Spleen (tissue), 7 donors: ENCODE data around the gene WDR62.
"Not testable (repeated sequence)": the region's sequence is repeated elsewhere in the genome, so short reads cannot be mapped to it uniquely, and the experiment has no call there.

Experiments
- POLR2A ChIP-seq, 3 donors: fragments of 450-650 bp; IDR thresholded peaks; one replicate each; pipeline ENCODE4 v1.5.1; 2017; ENCODE audit warnings: antibody characterized with exemption in 3 of 3, mild to moderate bottlenecking in 1 of 3
- TF ChIP-seq, protein P1 (sequence below), 11 experiments: fragments of 200-600 bp in 7 of 11; fragments of 450-650 bp in 4 of 11; sonication (generic) in 4 of 11; IDR thresholded peaks in 8 of 11; conservative IDR thresholded peaks in 3 of 11; 1 replicate in 7 of 11; 2 replicates in 4 of 11; pipeline versions ENCODE4 v1.4.0 to v1.8.0; 2016 to 2021; ENCODE audit warnings: antibody characterized with exemption in 11 of 11, inconsistent platforms in 4 of 11, mild to moderate bottlenecking in 1 of 11
- donor health status: DM: no; HTN: no; CAD: no; lungs with moderate emphysema.
- donor health status: DM: no; HTN: no; CAD: no.
- donor health status: DM: no; HTN: no; CAD: no.

DNA sequence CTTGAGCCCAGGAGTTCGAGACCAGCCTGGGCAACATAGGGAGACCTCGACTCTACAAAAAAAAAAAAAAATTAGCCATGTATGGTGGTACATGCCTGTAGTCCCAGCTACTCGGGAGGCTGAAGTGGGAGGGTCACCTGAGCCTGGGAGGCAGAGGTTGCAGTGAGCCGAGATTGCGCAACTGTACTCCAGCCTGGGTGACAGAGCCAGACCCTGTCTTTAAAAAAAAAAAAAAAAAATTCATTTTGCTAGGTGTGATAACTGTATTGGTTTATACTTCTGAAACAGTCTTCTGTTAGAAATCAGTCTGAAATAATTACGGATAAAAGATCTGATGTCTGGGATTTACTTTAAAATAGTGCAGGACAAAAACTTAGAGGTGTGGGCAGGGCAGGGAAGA lies 13.6 kb upstream of the WDR62 start:
- TF ChIP-seq, protein P1, sequence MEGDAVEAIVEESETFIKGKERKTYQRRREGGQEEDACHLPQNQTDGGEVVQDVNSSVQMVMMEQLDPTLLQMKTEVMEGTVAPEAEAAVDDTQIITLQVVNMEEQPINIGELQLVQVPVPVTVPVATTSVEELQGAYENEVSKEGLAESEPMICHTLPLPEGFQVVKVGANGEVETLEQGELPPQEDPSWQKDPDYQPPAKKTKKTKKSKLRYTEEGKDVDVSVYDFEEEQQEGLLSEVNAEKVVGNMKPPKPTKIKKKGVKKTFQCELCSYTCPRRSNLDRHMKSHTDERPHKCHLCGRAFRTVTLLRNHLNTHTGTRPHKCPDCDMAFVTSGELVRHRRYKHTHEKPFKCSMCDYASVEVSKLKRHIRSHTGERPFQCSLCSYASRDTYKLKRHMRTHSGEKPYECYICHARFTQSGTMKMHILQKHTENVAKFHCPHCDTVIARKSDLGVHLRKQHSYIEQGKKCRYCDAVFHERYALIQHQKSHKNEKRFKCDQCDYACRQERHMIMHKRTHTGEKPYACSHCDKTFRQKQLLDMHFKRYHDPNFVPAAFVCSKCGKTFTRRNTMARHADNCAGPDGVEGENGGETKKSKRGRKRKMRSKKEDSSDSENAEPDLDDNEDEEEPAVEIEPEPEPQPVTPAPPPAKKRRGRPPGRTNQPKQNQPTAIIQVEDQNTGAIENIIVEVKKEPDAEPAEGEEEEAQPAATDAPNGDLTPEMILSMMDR (IDR thresholded peaks at IDR 0.05 in 8 of 11, conservative IDR thresholded peaks at IDR 0.05 in 3 of 11): not testable (repeated sequence)
- TF ChIP-seq POLR2A (IDR thresholded peaks at IDR 0.05): not testable (repeated sequence)
